ENCODE measurements around the gene SLC30A2.

- TF ChIP-seq, protein P1, sequence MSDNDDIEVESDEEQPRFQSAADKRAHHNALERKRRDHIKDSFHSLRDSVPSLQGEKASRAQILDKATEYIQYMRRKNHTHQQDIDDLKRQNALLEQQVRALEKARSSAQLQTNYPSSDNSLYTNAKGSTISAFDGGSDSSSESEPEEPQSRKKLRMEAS (IDR thresholded peaks at IDR 0.05) = no peak
- TF ChIP-seq CTCF (IDR thresholded peaks at IDR 0.05 in 2 of 3, conservative IDR thresholded peaks at IDR 0.05 in 1 of 3; ENCODE audit: borderline replicate concordance in 1 of 3, insufficient read depth in 1 of 3, low read depth in 2 of 3, low read length in 2 of 3) (no peak), JUND (IDR thresholded peaks at IDR 0.05) (no peak), POLR2A (IDR thresholded peaks at IDR 0.05; ENCODE audit: borderline replicate concordance, extremely low read depth, insufficient read depth, insufficient read length) (no peak), POLR2AphosphoS5 (IDR thresholded peaks at IDR 0.05; ENCODE audit: low read depth, low read length) (no peak)
Measured at GRCh38 chr1:25990702-25991395, 55.1 kb downstream of the SLC30A2 start.
